ENCODE measurements around the gene RASL11A. TPM values are rescaled to one million over a fixed set of nuclear protein-coding genes. Genes with fewer than 3 reads are reported as not detected.
A peak's percentile ranks its signal among the peaks of the same experiment; 100 is the strongest.

Gene RASL11A
- total and polyA plus RNA-seq, 2 of the 8 experiments (the other 6 are each of a cell fraction or from before 2014, with no cell fraction given), result 2.9 to 6.8 TPM

DNA sequence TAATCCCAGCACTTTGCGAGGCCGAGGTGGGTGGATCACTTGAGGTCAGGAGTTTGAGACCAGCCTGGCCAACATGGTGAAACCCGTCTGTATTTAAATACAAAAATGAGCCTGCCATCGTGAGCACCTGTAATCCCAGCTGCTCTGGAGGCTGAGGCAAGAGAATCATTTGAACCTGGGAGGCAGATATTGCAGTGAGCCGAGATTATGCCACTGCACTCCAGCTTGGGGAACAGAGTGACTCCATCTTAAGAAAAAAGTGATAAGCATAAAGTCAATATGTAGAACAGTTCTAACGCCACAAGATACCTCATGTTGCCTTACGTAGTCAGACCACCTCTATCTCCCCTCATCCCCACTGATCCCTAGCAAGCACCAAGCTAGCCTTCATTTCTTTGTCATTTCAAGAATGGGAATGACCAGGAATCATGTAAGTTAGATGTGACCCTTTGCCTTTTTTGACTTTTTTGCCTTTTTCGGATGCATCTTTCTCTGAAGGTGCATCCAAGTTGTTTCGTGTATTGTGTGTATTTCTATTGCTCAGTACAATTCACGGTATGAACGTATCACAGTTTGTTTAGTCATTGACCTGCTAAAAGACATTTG lies 12.9 kb upstream of the RASL11A start:
- DNase-seq (ENCODE audit: low read depth in 1 of 2, low spot score in 2 of 2), result no peak
- WGBS, 2 experiments (ENCODE audit: extremely low coverage in 1 of 2, insufficient coverage in 1 of 2, insufficient read length in 1 of 2, insufficient replicate concordance in 2 of 2, low coverage in 1 of 2, low lambda C conversion rate in 2 of 2, missing lambda C conversion rate in 1 of 2), result 91% methylated on average over 11 of the region's 11 CpGs; no CpG with 5 or more reads in 1 of the 2 experiments
- H3K23ac ChIP-seq (ENCODE audit: insufficient read length), result no peak overlapping the region
- H2BK15ac ChIP-seq (ENCODE audit: low read length), result no peak overlapping the region
- H3K18ac ChIP-seq (ENCODE audit: extremely low read depth, low read length), result no peak overlapping the region
- no peak overlapping the region for H3K56ac ChIP-seq (replicated peaks; ENCODE audit: insufficient read length, low read depth, low read length)
- TF ChIP-seq POLR2A (IDR thresholded peaks at IDR 0.05; ENCODE audit: control extremely low read depth in 1 of 2, low read depth in 2 of 2, low read length in 2 of 2) (peak; percentile 92 to 95), KDM4A (IDR thresholded peaks at IDR 0.05; ENCODE audit: low read depth, low read length, severe bottlenecking) (no peak), SIRT6 (IDR thresholded peaks at IDR 0.05; ENCODE audit: low read length) (peak; percentile 69), POLR2AphosphoS5 (IDR thresholded peaks at IDR 0.05; ENCODE audit: low read depth, low read length) (peak; percentile 99)
- H2BK20ac ChIP-seq (ENCODE audit: low read length), result no peak overlapping the region
- ChIA-PET POLR2A (ENCODE audit: partially characterized antibody) (interaction anchor here (0.9 to 8.3 kb wide), 13 partner anchors 11 to 131 kb away, joined by 3 to 197 read pairs (median 4); partner anchors contain the start of gene RASL11A), CTCF (ENCODE audit: partially characterized antibody) (interaction anchor here (0.6 to 1.1 kb wide), 5 partner anchors 14 to 301 kb away, joined by 3 read pairs; no protein-coding TSS in a partner anchor)
- no peaks in the 10 kb centered on the region for H3K23me2 ChIP-seq (ENCODE audit: low read depth, low read length)
- peaks cover 4 to 7% of the 10 kb centered on the region in 2 experiments for H4K20me1 ChIP-seq (replicated peaks in 1 of 2; ENCODE audit: control insufficient read depth in 1 of 2, insufficient read depth in 2 of 2, low read length in 2 of 2)
- H3K27ac ChIP-seq (ENCODE audit: low read depth, low read length), result no peak overlapping the region
- no peak overlapping the region for H2BK5ac ChIP-seq (ENCODE audit: low read depth, low read length)
- H2BK12ac ChIP-seq (ENCODE audit: low read depth, low read length), result no peak overlapping the region
- H3K4me2 ChIP-seq (ENCODE audit: insufficient read depth in 1 of 2, low read depth in 2 of 2, low read length in 2 of 2), result no peak overlapping the region
- H3K9me3 ChIP-seq (ENCODE audit: insufficient read depth in 2 of 2, low read depth in 1 of 2, low read length in 1 of 2), result no peaks in the 10 kb centered on the region
- H3K14ac ChIP-seq (ENCODE audit: insufficient read length), result no peak overlapping the region
- no peak overlapping the region for H4K8ac ChIP-seq (ENCODE audit: extremely low read depth, insufficient read depth, low read length)
- no peak overlapping the region for H2AFZ ChIP-seq (ENCODE audit: low read length)
- peaks cover 4 to 32% of the 10 kb centered on the region in 2 experiments; a peak in 3 of 4 replicates for H3K79me2 ChIP-seq (ENCODE audit: control insufficient read depth in 1 of 2, insufficient read depth in 2 of 2, low read length in 2 of 2)
- no peaks in the 10 kb centered on the region for H3K79me1 ChIP-seq (ENCODE audit: low read depth, low read length)
- no peak for FAIRE-seq
- peaks cover 9 to 66% (median 39%) of the 10 kb centered on the region in 4 experiments for H3K36me3 ChIP-seq (ENCODE audit: control insufficient read depth in 2 of 4, insufficient read depth in 4 of 4, low read length in 3 of 4)
- H2AK5ac ChIP-seq (ENCODE audit: low read depth, low read length), result no peak overlapping the region
- no peak overlapping the region for H3K4me3 ChIP-seq (ENCODE audit: extremely low read depth in 1 of 4, insufficient read depth in 2 of 4, low read depth in 3 of 4, low read length in 4 of 4)
- no peaks in the 10 kb centered on the region for H3K27me3 ChIP-seq (replicated peaks in 1 of 4; ENCODE audit: control insufficient read depth in 3 of 4, extremely low read depth in 1 of 4, insufficient read depth in 3 of 4, low read length in 3 of 4)
- H4K91ac ChIP-seq (replicated peaks; ENCODE audit: insufficient read length, low read length), result no peak overlapping the region
- H3K9ac ChIP-seq (replicated peaks in 1 of 4; ENCODE audit: extremely low read depth in 1 of 4, low read depth in 3 of 4, low read length in 3 of 4), result no peak overlapping the region; a peak in 1 of 7 replicates
- H2BK120ac ChIP-seq (replicated peaks; ENCODE audit: low read depth, low read length), result no peak overlapping the region
- H3K4me1 ChIP-seq (replicated peaks in 1 of 4; ENCODE audit: control insufficient read depth in 3 of 4, insufficient read depth in 4 of 4, low read length in 3 of 4), result peaks cover under 1 to 2% (median 1%) of the 10 kb centered on the region in 4 experiments; a peak in 4 of 7 replicates
- H4K5ac ChIP-seq (ENCODE audit: insufficient read length, low read depth, low read length), result no peak overlapping the region
- no peak overlapping the region for H3K4ac ChIP-seq (replicated peaks; ENCODE audit: insufficient read length, low read depth, low read length)

Data from H1 (cell line).